Hematopoietic multipotent progenitor cell treated with erythropoietin and hydrocortisone succinate and interleukin-3 and kit ligand, for 8 days (in vitro differentiated cells): ENCODE measurements around the gene TNP2.

Source experiments
- DNase-seq: peaks from one replicate; pipeline ENCODE4 v3.0.0-alpha.2; 2015

The TNP2 gene

DNA sequence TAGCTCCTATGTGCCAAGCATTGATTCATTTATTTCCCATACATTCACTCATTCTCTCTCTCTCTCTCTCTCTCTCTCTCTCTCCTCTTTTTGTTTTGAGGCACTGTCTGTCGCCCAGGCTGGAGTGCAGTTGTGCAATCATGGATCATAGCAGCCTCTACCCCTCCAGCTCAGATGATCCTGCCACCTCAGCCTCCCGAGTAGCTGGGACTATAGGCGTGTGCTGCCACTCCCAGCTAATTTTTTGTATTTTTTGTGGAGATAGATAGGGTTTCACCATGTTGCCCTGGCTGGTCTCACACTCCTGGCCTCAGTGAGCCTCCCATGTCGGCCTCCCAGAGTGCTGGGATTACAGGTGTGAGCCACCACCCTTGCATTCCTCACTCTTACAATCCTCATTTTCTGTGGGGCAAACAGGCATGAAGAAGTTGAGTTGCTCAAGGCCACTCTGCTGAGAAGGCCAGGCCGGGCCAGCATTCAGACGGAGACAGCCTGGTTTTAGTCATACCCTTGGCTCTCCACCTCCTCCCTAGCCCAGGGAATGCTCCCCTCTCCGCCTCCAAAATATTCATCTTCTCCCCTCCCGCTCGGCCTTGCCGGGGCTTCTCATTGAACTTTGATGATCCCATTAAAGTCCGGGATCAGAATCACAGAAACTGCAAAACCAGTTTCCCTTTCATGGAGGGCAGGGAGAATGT lies 7.9 kb upstream of the TNP2 start:
- no peak for DNase-seq

GRCh38 chr16:11276143-11276895 lies 7.2 kb upstream of the TNP2 start, which contains the start of gene PRM2:
Gene PRM2, minus strand, starts transcription at chr16:11276480. Its CDS starts 110 bp downstream, at chr16:11276370.
- no peak for DNase-seq

- no peak for DNase-seq
These were observed 5.8 kb upstream of the TNP2 start for GRCh38 chr16:11274964-11275363.

DNA sequence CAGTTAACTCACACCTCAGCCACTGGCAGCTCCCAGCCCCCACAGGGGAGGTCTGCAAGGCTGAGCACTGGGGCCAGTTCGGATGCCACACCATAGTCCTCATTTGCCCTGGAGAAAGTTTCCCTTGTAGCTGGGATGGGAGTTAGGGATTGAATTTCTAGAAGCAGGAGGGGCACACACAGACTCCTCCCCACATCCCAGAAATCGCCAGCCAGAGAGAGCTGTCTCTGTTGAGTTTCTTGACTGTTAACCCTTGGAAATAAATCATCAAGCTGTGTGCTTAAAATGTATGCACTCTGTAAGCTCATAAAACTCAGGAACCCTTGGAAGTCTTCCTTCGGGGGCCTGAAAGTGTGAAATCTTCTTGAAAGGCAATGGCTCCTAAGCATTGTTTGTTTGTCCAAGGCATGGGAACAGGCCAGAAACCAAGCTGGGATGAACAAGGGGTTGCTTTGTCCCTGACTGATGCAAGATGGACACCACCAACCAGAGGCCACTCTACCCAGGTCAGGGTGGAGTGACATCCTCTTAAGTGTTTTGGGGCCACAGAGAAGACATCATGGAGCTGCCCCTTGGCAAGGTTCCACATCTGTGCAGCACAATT lies 4.7 kb upstream of the TNP2 start:
- no peak for DNase-seq

GRCh38 chr16:11272921-11273720 lies 4.0 kb upstream of the TNP2 start, which contains the start of gene PRM3:
Gene PRM3, minus strand, starts transcription at chr16:11273629. Its CDS starts 34 bp downstream, at chr16:11273595.
- no peak for DNase-seq

GRCh38 chr16:11272484-11272883 lies 3.4 kb upstream of the TNP2 start:
- DNase-seq = no peak

GRCh38 chr16:11271610-11272009 lies 2.5 kb upstream of the TNP2 start:
- no peak for DNase-seq

- DNase-seq = no peak
These were observed 1.6 kb upstream of the TNP2 start for GRCh38 chr16:11270602-11271162.

DNA sequence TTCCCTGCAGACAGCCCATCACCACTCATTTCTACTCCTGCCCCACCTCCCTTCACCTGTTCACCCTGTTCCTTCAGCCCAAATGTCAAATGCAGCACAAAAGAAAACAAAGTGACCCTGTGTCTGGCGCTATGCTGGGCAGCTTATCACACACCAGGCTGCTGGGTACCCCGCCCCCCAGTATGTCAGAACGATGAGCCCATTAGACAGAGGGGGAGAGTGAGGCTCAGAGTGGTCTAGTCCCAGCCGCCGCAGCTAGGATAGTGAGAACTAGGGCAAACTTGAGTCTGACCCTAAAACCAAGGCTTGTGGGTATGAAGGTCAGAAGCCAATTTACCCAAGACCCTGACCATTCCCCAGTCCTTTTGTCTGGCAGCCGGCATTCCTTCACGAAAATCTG lies 4.0 kb downstream of the TNP2 start:
- no peak for DNase-seq

DNA sequence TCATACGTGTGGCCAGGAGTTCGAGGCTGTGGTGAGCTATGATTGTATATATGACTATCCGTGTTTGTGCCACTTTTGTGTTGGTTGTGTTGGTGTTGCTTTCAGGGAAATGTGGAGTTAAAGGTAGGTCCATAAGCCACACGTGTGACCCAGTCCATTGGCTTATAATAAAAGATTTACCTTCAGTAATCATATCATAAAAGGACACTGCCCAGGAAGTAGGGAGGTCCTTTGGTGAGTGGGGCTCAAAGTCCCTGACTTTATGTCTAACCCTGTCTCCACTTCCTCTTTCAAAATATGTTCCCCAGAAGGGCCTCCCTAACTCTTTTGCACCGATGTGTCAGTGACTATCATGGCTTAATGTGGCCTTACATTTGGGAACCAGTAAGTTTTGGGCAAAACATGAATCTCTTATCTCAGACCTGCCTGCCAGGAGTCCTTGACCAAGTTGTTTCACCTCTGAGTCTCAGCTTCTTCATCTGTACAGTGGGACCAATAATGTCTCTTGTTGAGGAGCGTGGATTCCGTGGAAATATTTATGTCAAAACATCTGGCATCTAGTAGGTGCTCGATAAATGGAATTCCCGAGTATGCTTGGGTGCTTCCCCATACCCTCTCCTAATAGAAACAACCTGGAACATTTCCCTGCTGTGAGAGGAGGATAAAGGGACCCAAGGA lies 4.8 kb downstream of the TNP2 start:
- no peak for DNase-seq

DNA sequence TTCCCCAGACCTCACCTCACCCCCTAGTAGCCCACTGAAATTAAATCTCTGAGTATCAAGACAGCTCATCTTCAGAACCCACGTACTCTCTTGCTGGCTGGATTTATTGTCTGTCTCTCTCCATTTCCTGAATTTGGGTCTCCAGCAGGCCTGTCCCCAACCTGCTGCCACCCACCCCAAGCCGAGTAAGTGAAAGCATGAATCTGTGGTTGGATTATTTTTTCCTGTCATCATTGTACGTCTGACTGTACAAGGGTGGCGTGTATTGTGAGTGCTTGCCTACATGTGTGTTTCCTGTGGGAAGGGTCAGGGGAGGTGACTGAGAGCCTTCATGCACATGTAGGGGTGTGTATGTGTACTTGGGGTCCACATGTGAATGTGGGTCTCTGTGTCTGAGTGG lies 5.4 kb downstream of the TNP2 start:
- DNase-seq = no peak

GRCh38 chr16:11262915-11263314 lies 6.2 kb downstream of the TNP2 start:
- no peak for DNase-seq

- DNase-seq = no peak
These were observed 8.5 kb downstream of the TNP2 start for GRCh38 chr16:11260596-11260966.

DNA sequence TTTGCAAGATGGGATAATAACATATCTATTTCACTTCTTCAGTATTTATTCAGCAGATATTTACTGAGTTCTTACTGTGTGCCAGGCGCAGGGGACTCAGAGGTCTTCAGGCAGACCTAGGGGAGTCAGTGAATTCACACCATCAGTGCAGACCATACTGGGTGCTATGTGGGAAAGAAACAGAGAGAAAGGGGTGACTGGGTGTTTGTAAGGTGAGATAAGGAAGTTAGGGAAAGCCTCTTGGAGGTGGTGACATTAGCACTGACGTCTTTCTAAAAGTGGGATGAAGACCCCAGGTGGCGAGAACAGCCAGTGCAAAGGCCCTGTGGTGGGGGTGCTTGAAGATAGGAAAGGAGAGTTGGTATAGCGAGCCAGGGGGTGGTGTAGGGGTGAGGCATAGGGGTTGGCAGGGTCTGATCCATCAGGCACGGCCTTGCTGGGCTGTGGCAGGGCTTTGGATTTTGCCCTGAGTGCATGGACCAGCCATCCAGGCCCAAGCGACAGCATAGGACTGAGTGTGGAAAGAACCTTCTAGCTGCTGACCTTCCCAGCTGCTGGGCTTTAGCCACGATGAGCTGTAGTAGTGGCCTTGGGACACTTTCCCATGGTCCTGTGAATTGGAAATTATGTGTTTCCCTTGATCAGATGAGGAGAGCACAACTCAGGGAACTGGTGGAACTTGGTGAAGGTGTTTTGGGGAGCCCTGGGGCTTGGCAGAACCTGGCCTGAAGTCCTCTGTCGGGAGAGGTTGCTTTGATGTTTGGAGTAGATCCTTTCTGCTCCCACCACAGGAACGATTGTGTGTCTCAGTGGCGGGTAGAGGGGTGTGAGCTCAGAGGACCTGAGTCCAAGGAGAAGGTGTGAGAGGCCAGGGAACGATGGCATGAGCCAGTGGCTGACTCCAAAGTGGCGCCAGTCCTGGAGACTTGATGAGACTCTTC lies 9.2 kb downstream of the TNP2 start:
- DNase-seq = no peak

DNA sequence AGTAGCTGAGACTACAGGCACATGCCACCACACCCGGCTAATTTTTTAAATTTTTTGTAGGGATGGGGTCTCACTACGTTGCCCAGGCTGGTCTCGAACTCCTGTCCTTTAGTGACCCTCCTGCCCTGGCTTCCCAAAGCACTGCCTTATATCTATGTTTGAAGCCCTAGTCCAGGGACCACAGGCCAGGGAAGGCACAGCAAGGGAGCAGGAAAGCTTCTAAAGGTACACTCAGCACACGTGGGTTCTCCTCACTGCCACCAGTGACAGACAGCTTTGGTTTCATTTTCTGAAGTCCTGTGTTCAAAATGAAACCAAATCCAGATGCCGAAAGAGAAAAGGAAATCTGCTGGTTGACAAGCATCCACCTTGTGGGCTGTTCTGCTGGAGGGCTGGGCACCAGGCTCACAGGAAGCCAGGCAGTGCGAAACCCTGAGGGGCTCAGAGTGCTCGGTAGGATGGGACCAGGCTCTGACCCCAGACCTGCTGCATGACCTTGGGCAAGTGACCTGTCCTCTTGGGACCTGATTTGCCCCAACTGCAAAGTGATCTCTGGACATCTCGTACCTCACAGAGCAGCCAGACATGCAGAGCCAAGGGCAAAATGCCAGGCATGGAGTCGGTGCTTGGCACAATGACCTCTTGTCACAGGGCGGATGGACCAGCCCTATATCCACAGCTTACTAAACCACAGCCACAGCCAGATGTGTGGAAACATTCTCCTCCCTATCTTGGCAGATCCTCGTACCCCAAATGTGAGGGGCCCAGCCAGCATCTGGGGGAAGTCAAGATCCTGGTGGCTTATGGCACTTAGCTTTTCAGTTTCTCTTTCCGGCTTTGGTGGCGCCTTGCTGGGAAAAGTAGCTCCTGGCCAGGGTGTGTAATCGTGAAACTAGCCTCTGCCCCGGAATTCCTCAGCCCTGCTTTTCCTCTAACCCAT lies 10.3 kb downstream of the TNP2 start:
- DNase-seq = peak; percentile 37

GRCh38 chr16:11257131-11257938 lies 11.8 kb downstream of the TNP2 start:
- DNase-seq = peak; percentile 89

DNA sequence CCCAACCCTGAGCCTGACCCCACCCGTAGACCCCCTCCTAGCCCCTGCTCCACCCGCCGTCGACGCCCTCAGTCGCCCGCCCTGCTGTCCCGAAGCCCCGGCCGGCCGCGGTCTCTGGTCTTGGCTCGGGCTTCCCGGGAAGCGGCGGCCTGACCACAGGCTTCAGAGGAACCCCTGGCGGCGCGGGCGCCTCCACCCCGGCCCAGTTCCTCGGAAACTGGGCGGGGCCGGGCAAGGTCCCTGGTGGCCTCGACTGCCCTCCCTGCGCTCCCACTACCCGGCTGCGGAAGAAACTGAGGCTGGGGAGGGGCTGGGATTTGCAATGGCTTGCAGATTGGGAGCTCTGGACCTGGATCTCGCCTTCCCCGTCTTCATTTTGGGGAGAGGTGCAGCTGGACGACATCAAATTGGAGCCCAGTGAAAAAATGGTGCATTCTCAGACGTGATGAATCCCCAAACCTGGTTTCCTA lies 12.4 kb downstream of the TNP2 start:
- no peak for DNase-seq

GRCh38 chr16:11255737-11256660 lies 13.1 kb downstream of the TNP2 start, which contains the start of gene SOCS1:
Gene SOCS1, minus strand, starts transcription at chr16:11256204. Its CDS starts 726 bp downstream, at chr16:11255478.
- DNase-seq = peak; percentile 78
